ENCODE data around the gene CLEC20A.

The CLEC20A gene

DNA sequence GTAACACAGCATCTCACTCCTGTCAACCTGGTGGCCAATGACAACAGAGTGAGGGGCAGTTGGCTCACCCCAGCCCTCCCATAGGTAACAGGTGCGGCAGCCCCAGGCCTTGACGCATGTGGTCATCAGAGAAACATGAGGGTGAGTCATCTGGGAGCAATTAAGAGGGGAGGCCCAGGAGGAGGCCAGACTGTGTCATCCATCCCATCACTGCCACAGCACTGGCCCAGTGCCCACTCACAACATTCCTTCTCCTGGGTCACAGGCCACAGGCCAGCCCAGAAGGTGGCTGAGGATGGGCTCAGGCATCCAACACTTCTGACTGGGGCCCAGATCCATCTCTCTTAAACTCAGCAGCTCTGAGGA, 33.3 kb upstream of the CLEC20A start (continued):
- TF ChIP-seq SP3 (tag by site-specific recombination; IDR thresholded peaks at IDR 0.05) (peak; percentile 49; the same call in 1 of the 2 replicates), GLIS1 (tag by site-specific recombination; IDR thresholded peaks at IDR 0.05) (peak; percentile 65; the same call in 1 of the 2 replicates), YY2 (tag by site-specific recombination; IDR thresholded peaks at IDR 0.05) (no peak), ZNF223 (tag by site-specific recombination; IDR thresholded peaks at IDR 0.05) (no peak), SCRT2 (tag by site-specific recombination; IDR thresholded peaks at IDR 0.05) (peak; percentile 97), ZFP37 (tag by site-specific recombination; IDR thresholded peaks at IDR 0.05) (0 out of 2 replicates have a peak, but pooled peaks have one; percentile 61), HOXC10 (CRISPR knock-in tag; IDR thresholded peaks at IDR 0.05) (no peak), ZXDB (tag by site-specific recombination; IDR thresholded peaks at IDR 0.05) (0 out of 2 replicates have a peak, but pooled peaks have one; percentile 40), ZNF660 (tag by site-specific recombination; IDR thresholded peaks at IDR 0.05) (peak; percentile 68; the same call in 1 of the 2 replicates), ZFHX2 (tag by site-specific recombination; conservative IDR thresholded peaks at IDR 0.05) (peak; percentile 5; the same call in 1 of the 2 replicates), ZNF843 (tag by site-specific recombination; IDR thresholded peaks at IDR 0.05) (0 out of 2 replicates have a peak, but pooled peaks have one; percentile 35), ZNF76 (tag by site-specific recombination; IDR thresholded peaks at IDR 0.05; ENCODE audit: borderline replicate concordance, low read depth) (peak; percentile 45; the same call in 1 of the 2 replicates), ZNF146 (tag by site-specific recombination; IDR thresholded peaks at IDR 0.05) (no peak)
- TF ChIP-seq, protein P1, sequence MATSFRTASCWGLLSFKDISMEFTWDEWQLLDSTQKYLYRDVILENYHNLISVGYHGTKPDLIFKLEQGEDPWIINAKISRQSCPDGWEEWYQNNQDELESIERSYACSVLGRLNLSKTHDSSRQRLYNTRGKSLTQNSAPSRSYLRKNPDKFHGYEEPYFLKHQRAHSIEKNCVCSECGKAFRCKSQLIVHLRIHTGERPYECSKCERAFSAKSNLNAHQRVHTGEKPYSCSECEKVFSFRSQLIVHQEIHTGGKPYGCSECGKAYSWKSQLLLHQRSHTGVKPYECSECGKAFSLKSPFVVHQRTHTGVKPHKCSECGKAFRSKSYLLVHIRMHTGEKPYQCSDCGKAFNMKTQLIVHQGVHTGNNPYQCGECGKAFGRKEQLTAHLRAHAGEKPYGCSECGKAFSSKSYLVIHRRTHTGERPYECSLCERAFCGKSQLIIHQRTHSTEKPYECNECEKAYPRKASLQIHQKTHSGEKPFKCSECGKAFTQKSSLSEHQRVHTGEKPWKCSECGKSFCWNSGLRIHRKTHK (tag by site-specific recombination; IDR thresholded peaks at IDR 0.05), result no peak
- TF ChIP-seq, protein P2, sequence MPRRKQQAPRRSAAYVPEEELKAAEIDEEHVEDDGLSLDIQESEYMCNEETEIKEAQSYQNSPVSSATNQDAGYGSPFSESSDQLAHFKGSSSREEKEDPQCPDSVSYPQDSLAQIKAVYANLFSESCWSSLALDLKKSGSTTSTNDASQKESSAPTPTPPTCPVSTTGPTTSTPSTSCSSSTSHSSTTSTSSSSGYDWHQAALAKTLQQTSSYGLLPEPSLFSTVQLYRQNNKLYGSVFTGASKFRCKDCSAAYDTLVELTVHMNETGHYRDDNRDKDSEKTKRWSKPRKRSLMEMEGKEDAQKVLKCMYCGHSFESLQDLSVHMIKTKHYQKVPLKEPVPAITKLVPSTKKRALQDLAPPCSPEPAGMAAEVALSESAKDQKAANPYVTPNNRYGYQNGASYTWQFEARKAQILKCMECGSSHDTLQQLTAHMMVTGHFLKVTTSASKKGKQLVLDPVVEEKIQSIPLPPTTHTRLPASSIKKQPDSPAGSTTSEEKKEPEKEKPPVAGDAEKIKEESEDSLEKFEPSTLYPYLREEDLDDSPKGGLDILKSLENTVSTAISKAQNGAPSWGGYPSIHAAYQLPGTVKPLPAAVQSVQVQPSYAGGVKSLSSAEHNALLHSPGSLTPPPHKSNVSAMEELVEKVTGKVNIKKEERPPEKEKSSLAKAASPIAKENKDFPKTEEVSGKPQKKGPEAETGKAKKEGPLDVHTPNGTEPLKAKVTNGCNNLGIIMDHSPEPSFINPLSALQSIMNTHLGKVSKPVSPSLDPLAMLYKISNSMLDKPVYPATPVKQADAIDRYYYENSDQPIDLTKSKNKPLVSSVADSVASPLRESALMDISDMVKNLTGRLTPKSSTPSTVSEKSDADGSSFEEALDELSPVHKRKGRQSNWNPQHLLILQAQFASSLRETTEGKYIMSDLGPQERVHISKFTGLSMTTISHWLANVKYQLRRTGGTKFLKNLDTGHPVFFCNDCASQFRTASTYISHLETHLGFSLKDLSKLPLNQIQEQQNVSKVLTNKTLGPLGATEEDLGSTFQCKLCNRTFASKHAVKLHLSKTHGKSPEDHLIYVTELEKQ (tag by site-specific recombination; IDR thresholded peaks at IDR 0.05; ENCODE audit: borderline replicate concordance), result peak; percentile 48; the same call in 1 of the 2 replicates
- TF ChIP-seq, protein P3, sequence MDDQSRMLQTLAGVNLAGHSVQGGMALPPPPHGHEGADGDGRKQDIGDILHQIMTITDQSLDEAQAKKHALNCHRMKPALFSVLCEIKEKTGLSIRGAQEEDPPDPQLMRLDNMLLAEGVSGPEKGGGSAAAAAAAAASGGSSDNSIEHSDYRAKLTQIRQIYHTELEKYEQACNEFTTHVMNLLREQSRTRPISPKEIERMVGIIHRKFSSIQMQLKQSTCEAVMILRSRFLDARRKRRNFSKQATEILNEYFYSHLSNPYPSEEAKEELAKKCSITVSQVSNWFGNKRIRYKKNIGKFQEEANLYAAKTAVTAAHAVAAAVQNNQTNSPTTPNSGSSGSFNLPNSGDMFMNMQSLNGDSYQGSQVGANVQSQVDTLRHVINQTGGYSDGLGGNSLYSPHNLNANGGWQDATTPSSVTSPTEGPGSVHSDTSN (CRISPR knock-in tag; IDR thresholded peaks at IDR 0.05), result no peak
- TF ChIP-seq, protein P4, sequence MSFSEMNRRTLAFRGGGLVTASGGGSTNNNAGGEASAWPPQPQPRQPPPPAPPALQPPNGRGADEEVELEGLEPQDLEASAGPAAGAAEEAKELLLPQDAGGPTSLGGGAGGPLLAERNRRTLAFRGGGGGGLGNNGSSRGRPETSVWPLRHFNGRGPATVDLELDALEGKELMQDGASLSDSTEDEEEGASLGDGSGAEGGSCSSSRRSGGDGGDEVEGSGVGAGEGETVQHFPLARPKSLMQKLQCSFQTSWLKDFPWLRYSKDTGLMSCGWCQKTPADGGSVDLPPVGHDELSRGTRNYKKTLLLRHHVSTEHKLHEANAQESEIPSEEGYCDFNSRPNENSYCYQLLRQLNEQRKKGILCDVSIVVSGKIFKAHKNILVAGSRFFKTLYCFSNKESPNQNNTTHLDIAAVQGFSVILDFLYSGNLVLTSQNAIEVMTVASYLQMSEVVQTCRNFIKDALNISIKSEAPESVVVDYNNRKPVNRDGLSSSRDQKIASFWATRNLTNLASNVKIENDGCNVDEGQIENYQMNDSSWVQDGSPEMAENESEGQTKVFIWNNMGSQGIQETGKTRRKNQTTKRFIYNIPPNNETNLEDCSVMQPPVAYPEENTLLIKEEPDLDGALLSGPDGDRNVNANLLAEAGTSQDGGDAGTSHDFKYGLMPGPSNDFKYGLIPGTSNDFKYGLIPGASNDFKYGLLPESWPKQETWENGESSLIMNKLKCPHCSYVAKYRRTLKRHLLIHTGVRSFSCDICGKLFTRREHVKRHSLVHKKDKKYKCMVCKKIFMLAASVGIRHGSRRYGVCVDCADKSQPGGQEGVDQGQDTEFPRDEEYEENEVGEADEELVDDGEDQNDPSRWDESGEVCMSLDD (tag by site-specific recombination; IDR thresholded peaks at IDR 0.05), result 0 out of 2 replicates have a peak, but pooled peaks have one; percentile 44
- TF ChIP-seq, protein P5, sequence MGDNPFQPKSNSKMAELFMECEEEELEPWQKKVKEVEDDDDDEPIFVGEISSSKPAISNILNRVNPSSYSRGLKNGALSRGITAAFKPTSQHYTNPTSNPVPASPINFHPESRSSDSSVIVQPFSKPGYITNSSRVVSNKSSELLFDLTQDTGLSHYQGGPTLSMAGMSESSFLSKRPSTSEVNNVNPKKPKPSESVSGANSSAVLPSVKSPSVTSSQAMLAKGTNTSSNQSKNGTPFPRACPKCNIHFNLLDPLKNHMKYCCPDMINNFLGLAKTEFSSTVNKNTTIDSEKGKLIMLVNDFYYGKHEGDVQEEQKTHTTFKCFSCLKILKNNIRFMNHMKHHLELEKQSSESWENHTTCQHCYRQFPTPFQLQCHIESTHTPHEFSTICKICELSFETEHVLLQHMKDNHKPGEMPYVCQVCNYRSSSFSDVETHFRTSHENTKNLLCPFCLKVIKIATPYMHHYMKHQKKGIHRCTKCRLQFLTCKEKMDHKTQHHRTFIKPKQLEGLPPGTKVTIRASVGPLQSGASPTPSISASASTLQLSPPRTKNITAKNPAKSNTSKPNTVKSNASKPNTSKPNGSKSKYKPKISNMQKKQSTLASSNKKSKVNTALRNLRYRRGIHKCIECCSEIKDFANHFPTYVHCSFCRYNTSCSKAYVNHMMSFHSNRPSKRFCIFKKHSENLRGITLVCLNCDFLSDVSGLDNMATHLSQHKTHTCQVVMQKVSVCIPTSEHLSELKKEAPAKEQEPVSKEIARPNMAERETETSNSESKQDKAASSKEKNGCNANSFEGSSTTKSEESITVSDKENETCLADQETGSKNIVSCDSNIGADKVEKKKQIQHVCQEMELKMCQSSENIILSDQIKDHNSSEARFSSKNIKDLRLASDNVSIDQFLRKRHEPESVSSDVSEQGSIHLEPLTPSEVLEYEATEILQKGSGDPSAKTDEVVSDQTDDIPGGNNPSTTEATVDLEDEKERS (tag by site-specific recombination; IDR thresholded peaks at IDR 0.05), result 0 out of 2 replicates have a peak, but pooled peaks have one; percentile 58
- TF ChIP-seq, protein P6, sequence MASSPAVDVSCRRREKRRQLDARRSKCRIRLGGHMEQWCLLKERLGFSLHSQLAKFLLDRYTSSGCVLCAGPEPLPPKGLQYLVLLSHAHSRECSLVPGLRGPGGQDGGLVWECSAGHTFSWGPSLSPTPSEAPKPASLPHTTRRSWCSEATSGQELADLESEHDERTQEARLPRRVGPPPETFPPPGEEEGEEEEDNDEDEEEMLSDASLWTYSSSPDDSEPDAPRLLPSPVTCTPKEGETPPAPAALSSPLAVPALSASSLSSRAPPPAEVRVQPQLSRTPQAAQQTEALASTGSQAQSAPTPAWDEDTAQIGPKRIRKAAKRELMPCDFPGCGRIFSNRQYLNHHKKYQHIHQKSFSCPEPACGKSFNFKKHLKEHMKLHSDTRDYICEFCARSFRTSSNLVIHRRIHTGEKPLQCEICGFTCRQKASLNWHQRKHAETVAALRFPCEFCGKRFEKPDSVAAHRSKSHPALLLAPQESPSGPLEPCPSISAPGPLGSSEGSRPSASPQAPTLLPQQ (tag by site-specific recombination; IDR thresholded peaks at IDR 0.05), result peak; percentile 82
- TF ChIP-seq, protein P7, sequence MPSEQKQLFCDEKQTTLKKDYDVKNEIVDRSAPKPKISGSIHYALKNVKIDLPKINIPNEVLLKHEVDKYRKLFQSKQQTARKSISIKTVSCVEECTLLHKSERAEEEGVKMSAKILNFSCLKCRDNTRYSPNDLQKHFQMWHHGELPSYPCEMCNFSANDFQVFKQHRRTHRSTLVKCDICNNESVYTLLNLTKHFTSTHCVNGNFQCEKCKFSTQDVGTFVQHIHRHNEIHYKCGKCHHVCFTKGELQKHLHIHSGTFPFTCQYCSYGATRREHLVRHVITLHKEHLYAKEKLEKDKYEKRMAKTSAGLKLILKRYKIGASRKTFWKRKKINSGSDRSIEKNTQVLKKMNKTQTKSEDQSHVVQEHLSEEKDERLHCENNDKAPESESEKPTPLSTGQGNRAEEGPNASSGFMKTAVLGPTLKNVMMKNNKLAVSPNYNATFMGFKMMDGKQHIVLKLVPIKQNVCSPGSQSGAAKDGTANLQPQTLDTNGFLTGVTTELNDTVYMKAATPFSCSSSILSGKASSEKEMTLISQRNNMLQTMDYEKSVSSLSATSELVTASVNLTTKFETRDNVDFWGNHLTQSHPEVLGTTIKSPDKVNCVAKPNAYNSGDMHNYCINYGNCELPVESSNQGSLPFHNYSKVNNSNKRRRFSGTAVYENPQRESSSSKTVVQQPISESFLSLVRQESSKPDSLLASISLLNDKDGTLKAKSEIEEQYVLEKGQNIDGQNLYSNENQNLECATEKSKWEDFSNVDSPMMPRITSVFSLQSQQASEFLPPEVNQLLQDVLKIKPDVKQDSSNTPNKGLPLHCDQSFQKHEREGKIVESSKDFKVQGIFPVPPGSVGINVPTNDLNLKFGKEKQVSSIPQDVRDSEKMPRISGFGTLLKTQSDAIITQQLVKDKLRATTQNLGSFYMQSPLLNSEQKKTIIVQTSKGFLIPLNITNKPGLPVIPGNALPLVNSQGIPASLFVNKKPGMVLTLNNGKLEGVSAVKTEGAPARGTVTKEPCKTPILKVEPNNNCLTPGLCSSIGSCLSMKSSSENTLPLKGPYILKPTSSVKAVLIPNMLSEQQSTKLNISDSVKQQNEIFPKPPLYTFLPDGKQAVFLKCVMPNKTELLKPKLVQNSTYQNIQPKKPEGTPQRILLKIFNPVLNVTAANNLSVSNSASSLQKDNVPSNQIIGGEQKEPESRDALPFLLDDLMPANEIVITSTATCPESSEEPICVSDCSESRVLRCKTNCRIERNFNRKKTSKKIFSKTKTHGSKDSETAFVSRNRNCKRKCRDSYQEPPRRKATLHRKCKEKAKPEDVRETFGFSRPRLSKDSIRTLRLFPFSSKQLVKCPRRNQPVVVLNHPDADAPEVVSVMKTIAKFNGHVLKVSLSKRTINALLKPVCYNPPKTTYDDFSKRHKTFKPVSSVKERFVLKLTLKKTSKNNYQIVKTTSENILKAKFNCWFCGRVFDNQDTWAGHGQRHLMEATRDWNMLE (tag by site-specific recombination; conservative IDR thresholded peaks at IDR 0.05; ENCODE audit: low read depth), result peak; percentile 47; the same call in 1 of the 2 replicates
